Fibroblast of lung (primary cell): ENCODE measurements around the gene MACROD2.

Experiments
- EZH2 ChIP-seq: IDR thresholded peaks from 2 replicates; pipeline ENCODE4 v1.5.1; 2012; ENCODE audit warnings: low read length, control low read depth, mild to moderate bottlenecking; ENCODE audit errors: missing control alignments
- TF ChIP-seq, protein P1 (sequence below), 2 donors: IDR thresholded peaks in 1 of 2; conservative IDR thresholded peaks in 1 of 2; 1 replicate in 1 of 2; 2 replicates in 1 of 2; pipeline ENCODE4 v1.5.1; 2011 to 2012; ENCODE audit warnings: low read length in 2 of 2, control low read depth in 1 of 2, inconsistent platforms in 1 of 2, low read depth in 1 of 2, mild to moderate bottlenecking in 1 of 2

DNA sequence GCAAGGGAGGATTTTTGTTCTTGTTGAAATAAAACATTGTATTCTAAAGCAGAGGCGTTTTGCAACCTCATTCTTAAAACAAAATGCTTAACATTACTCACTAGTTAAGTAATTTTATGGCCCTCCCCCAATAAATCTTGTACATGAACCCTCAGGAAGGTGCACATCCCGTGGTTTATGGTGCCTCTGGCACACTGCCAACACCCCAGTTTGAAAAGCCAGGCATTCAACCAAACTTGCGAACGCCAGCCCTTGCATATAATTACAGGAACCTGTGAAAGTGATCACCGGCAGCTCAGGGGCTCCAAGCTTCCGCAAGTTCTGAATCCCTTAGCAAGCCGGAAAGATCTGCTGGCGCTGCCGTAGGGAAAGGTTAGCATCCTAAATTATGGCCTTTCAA is 1451.1 kb downstream of the MACROD2 start:
- TF ChIP-seq, protein P1, sequence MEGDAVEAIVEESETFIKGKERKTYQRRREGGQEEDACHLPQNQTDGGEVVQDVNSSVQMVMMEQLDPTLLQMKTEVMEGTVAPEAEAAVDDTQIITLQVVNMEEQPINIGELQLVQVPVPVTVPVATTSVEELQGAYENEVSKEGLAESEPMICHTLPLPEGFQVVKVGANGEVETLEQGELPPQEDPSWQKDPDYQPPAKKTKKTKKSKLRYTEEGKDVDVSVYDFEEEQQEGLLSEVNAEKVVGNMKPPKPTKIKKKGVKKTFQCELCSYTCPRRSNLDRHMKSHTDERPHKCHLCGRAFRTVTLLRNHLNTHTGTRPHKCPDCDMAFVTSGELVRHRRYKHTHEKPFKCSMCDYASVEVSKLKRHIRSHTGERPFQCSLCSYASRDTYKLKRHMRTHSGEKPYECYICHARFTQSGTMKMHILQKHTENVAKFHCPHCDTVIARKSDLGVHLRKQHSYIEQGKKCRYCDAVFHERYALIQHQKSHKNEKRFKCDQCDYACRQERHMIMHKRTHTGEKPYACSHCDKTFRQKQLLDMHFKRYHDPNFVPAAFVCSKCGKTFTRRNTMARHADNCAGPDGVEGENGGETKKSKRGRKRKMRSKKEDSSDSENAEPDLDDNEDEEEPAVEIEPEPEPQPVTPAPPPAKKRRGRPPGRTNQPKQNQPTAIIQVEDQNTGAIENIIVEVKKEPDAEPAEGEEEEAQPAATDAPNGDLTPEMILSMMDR (conservative IDR thresholded peaks at IDR 0.05 in 1 of 2, IDR thresholded peaks at IDR 0.05 in 1 of 2; ENCODE audit: low read depth in 1 of 2, low read length in 2 of 2), result no peak
- TF ChIP-seq EZH2, result no peak
